Measurements from ENCODE around the gene UGT1A9.

Gene UGT1A9

DNA sequence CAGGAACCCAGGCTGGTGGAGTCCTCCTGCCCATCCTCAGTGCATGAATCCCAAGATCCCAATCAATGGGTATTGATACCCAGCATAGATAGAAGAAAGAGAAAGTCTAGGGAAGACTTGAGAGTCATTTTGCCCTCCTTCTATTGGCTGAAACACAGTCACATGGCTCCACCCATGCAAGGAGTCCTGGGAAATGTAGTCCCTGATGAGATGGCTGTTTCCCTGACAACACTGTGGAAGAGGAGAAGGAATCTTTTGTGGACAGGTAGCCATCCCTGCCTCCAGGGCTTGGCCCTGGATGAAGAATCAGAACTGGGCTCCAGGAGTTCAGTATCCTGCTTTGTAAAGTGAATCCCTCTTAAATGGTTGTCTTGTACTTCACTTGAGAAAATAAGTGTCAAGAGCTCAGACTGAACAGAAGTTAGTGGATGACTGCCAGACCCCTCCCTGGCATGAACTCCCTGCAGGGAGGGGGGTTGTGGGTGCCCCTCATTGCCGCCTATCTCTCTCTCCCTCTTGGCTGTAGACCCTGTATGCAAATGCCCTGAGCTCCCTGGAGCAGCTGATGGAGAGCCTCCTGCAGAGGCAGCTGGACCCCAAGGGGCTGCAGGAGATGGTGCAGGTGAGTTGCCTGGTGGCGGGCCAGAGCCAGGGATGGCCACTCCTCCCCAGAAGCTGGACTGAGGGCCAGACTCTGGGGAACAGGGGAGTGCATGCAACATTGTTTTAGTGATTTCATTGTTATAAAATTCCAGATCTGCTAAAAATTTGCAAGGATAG, 142.5 kb downstream of the UGT1A9 start:
- ATAC-seq (no peak), DNase-seq (no peak)
- Mint-ChIP-seq H3K4me3 (no peak overlapping the region), H3K27ac (no peak overlapping the region), H3K27me3 (peaks cover 10% of the 10 kb centered on the region), H3K4me1 (no peaks in the 10 kb centered on the region), H3K36me3 (ENCODE audit: low read depth) (no peaks in the 10 kb centered on the region), H3K9me3 (no peaks in the 10 kb centered on the region)

DNA sequence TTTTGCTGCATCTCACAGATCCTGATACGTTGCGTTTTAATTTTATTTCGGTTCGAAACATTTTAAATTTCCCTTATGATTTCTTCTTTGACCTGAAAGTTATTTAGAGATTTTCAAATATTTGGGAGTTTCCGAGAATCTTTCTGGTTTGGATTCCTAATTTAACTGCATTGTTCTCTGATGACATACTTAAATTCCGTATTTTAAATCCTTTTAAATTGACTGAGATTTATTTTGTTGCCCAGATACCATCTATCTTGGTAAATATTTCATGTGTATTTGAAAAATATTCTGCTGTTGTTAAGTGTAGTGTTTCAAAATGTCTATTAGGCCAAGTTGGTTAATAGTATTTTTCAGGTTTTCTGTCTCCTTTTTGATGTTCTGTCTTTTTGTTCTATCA, 144.2 kb downstream of the UGT1A9 start:
- DNase-seq, result no peak
- Mint-ChIP-seq H3K27ac (no peak overlapping the region), H3K4me3 (no peak overlapping the region), H3K36me3 (ENCODE audit: low read depth) (no peaks in the 10 kb centered on the region), H3K27me3 (peaks cover 5% of the 10 kb centered on the region), H3K9me3 (no peaks in the 10 kb centered on the region), H3K4me1 (no peaks in the 10 kb centered on the region)
- ATAC-seq, result no peak

DNA sequence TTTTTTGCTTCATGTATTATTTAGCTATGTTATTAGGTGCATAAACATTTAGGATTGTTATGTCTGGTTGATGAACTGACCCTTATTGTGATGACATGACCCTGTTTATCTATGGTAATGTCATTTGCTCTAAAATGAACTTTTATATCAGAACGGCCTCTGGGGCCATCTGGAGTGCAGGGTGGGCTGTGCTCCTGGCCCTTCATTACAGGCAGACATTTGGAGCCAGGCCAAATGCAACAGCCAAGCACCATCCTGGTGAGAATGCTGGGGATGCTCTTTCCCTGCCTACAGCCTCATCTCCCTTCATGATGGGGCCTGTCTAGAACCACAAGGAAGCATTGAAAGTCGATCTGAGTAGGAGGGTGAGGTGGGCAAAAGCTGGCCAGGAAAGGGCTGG, 144.6 kb downstream of the UGT1A9 start:
- Mint-ChIP-seq H3K4me1 (no peaks in the 10 kb centered on the region), H3K9me3 (no peaks in the 10 kb centered on the region), H3K27ac (no peak overlapping the region), H3K36me3 (ENCODE audit: low read depth) (no peaks in the 10 kb centered on the region), H3K4me3 (no peak overlapping the region), H3K27me3 (peaks cover 5% of the 10 kb centered on the region)
- ATAC-seq, result no peak
- DNase-seq, result no peak

DNA sequence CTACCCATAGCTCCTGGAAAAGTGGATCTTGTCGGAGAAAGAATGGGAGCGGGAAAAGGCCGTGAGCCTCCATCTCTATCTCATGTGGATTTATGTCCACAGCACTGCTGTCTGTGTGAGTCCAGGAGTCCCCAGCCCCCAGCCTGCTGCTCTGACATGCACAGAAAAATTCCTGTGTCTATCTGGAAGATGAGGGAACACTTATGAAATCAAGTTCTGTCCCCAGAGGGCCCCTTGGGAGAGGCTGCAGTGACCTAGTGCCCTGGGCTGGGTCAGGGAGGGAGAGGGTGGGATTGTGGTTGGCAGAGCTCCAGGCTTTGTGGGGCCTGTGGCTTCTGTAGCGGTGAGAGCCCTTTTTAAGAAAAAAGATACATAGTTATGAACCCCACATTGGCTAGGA, 145.1 kb downstream of the UGT1A9 start:
- Mint-ChIP-seq H3K9me3 (no peaks in the 10 kb centered on the region), H3K27me3 (peaks cover 5% of the 10 kb centered on the region), H3K27ac (no peak overlapping the region), H3K4me3 (no peak overlapping the region), H3K36me3 (ENCODE audit: low read depth) (no peaks in the 10 kb centered on the region), H3K4me1 (no peaks in the 10 kb centered on the region)
- ATAC-seq (no peak), DNase-seq (no peak)

DNA sequence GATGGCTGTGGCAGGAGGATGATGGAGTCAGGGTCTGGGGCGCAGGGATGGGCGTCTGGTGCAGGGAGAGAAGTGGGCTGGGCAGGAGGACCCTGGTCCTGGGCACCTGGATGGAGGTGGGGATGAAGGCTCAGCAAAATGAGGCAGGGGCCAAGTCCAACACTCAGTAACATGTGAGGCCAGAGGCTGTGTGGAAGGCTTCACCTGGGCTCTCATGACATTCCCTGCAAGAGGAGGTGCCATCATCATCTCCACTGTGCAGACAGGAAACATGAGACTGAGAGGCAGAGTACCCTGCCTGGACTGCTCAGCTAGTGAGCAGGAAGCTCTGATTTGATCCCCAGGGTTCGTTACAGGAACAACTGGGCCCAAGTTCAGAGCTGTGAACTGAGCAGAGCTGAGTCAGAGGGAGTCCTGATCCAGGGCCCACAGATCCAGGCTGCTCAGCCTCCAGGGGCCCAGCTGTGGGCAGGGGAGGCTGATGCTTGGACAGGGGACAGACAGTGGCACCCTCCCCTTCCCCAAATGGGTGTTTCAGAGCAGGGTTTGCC, 145.7 kb downstream of the UGT1A9 start:
- no peak overlapping the region for H3K27ac Mint-ChIP-seq

DNA sequence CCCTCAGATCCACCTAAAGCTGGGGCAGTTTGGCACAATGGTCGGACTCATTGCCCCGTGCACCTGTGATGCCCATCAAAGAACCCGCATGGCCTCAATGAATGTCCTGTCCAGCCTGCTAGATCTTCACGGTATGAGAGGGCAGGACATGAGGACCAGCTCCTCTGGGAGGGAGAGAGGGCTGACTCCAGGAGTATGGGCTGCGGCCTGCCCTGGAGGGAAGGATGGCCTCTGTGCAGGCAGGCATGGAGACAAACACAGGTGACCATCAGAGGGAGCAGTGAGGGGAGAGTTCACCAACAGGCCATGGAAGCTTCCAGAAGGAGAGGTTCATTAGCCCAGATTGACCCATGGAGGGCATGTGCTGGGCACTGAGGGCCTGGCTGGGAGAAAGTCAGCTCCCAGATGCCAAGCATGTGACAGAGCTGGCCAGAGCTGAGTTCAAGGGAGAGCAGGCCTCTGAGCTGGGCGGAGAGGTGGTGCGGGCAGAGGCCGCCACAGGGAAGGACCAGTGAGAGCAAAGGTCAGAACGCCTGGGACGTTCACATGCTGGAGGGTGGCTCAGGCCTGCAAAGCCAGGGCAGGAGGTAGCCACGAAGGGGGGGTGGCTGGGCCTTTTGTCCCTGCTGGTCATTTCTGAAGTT, 146.4 kb downstream of the UGT1A9 start:
- H3K4me1 Mint-ChIP-seq, result no peaks in the 10 kb centered on the region
- H3K27me3 Mint-ChIP-seq, result peaks cover 3% of the 10 kb centered on the region
- no peak overlapping the region for H3K4me3 Mint-ChIP-seq
- H3K27ac Mint-ChIP-seq, result no peak overlapping the region
- ATAC-seq (no peak), DNase-seq (no peak)
- H3K9me3 Mint-ChIP-seq, result no peaks in the 10 kb centered on the region
- H3K36me3 Mint-ChIP-seq (ENCODE audit: low read depth), result no peaks in the 10 kb centered on the region

More for the DNA sequence above, 145.7 kb downstream of the UGT1A9 start:
- DNase-seq (no peak), ATAC-seq (no peak)
- Mint-ChIP-seq H3K4me3 (no peak overlapping the region), H3K4me1 (no peaks in the 10 kb centered on the region), H3K9me3 (no peaks in the 10 kb centered on the region), H3K36me3 (ENCODE audit: low read depth) (no peaks in the 10 kb centered on the region), H3K27me3 (peaks cover 3% of the 10 kb centered on the region)

DNA sequence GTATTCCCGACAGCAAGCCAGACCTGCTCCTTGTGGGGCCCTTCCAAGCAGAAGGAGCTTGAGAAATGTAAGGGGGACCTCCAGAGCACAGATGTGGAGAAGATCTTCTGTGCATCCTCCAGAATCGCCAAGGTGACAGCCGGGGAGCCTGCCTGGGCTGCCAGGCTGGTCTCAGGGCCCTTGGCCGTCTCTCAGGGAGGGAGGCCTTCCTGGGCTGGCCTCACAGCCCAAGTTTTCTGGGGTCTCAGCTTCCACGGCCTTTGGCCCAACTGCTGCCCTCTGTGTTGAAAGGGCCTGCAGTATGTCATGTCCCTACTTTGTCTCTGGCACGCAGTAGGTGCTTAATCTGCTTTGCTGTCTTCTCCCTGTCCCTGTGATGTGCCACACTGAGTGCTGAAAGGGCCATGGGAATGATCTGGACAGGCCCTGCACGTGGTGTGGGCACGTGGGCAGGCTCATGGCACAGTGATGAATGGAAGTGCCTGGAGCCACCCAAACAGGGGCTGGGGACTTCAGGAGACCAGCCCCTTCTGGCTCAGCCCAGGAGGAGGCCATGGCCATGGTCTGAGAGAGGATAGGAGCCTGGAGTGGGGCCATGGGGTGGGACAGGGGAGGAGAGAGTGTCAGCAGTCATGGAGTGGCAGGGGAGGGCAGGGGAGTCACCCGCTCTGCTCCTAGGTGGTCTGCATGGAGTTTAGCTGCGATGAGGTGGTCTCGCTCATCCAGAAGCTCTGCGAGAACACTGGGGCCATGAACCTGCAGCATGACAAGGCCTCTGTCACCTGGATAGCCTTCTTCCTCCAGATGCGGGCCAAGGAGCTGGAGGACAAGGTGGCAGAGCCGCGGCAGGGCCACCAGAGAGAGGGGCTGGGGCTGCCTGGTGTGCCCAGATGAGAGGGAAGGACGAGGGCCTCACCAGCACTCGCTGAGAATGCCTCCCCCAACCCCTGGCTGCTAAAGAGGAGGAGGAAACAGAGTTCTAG, 147.2 kb downstream of the UGT1A9 start:
- no peak overlapping the region for H3K27ac Mint-ChIP-seq
- no peaks in the 10 kb centered on the region for H3K36me3 Mint-ChIP-seq (ENCODE audit: low read depth)
- H3K4me1 Mint-ChIP-seq, result no peaks in the 10 kb centered on the region
- peaks cover 3% of the 10 kb centered on the region for H3K27me3 Mint-ChIP-seq
- H3K9me3 Mint-ChIP-seq, result no peaks in the 10 kb centered on the region
- ATAC-seq (no peak), DNase-seq (no peak)
- H3K4me3 Mint-ChIP-seq, result no peak overlapping the region

DNA sequence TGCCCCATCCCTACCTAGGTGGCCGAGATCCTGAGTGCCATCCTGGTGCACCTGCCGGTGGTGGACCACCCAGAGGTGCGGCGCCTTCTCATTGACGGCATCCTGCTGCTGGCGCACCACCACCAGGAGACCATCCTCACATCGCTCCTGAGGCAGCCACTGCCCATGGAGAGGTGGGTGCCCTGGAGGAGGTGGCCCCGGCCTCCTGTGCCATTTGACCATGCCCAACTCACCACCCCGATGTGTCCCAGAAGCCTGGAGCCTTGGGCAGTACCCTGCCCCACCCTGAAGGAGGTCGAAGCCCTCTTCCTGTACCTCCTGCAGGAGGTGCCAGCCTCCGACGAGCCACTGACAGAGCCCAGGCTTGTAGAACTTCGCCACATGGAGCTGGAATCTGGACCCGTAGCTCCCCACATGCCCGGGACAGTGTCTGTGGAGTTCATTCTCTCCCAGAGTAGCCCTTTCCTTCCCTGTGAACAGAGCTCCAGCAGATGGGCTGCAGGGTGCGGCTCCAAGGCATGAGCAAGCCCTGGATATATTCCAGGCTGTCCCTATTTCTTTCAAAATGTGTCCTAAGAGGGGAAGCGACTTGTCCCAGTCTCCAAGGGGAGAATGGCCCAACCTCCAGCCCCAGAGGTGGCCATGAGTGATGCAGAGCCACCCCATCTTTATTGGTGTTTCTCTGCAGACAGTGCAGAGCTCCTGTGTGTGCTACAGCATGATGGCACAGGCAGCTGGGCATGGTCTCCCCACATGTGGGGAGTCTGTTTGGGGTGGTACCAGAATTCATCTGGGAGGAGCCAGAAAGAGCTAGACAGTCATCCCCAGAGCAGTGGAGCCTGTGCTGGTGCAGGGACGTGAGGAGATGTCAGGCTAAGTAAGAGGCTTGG, 148.4 kb downstream of the UGT1A9 start:
- ATAC-seq (no peak), DNase-seq (no peak)
- no peaks in the 10 kb centered on the region for H3K4me1 Mint-ChIP-seq
- peaks cover 3% of the 10 kb centered on the region for H3K27me3 Mint-ChIP-seq
- no peak overlapping the region for H3K4me3 Mint-ChIP-seq
- H3K9me3 Mint-ChIP-seq, result no peaks in the 10 kb centered on the region
- no peak overlapping the region for H3K27ac Mint-ChIP-seq
- H3K36me3 Mint-ChIP-seq (ENCODE audit: low read depth), result no peaks in the 10 kb centered on the region

DNA sequence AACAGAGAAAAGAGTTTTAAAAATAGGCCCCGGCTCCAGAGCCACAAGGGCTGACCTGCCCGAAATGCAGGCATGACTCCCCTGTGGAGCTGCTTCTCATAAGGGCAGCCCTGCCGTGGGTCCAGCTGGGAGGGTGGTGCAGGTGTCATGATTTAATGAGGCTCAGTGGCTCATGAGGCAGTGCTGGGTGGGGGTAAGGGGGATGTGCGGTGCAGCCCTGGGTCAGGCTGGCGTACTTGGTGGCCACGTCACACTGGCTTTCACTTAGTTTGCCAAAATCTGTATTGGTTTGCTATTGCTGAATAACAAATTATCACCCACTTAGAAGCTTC, 149.0 kb downstream of the UGT1A9 start:
- Mint-ChIP-seq H3K36me3 (ENCODE audit: low read depth) (no peaks in the 10 kb centered on the region), H3K4me3 (no peak overlapping the region), H3K27me3 (peaks cover 5% of the 10 kb centered on the region), H3K9me3 (no peaks in the 10 kb centered on the region), H3K27ac (no peak overlapping the region), H3K4me1 (no peaks in the 10 kb centered on the region)
- DNase-seq (no peak), ATAC-seq (no peak)

DNA sequence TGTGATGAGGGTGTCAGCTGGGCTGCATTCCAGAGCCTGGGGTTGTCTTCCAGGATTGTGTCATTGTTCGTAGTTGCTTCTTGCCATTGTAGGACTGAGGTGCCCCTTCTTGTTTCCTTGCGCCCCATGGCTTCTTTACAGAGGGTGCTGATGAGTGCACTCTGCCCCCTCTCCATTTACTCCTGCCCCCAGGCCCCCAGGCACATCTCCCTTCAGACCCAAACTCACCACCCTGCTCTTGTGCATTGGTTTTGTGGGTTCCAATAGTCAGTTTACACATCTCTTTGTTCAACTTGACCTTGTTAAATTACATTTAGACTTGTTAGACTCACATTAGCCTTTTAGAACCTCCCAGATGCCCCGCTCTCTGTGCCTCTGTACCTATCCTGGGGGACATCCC, 149.5 kb downstream of the UGT1A9 start:
- Mint-ChIP-seq H3K27me3 (peaks cover 7% of the 10 kb centered on the region), H3K4me3 (no peak overlapping the region), H3K9me3 (no peaks in the 10 kb centered on the region), H3K27ac (no peak overlapping the region), H3K36me3 (ENCODE audit: low read depth) (no peaks in the 10 kb centered on the region), H3K4me1 (no peaks in the 10 kb centered on the region)
- no peak for DNase-seq
- ATAC-seq, result no peak

DNA sequence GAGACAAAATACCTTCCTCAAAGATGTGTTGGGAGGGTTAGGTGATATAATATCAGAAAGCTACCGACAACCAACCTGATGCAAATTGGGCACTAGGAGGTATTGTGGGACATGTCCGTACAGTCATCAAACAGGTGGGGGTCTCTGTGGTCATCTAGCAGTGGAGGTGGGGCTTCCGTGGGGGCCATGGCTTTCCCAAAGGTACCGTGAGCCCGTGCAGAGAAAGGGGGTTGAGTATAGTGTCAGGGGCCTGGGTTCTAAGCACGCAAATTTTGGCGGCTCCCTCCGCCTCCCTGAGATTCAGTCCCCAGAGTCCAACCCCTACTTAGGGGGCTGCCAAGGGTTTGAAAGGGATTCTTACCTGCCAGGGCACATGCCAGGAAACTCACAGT, 150.0 kb downstream of the UGT1A9 start:
- Mint-ChIP-seq H3K36me3 (ENCODE audit: low read depth) (no peaks in the 10 kb centered on the region), H3K4me1 (no peaks in the 10 kb centered on the region), H3K27me3 (peaks cover 8% of the 10 kb centered on the region), H3K9me3 (no peaks in the 10 kb centered on the region), H3K4me3 (no peak overlapping the region), H3K27ac (no peak overlapping the region)
- no peak for DNase-seq
- ATAC-seq, result no peak

DNA sequence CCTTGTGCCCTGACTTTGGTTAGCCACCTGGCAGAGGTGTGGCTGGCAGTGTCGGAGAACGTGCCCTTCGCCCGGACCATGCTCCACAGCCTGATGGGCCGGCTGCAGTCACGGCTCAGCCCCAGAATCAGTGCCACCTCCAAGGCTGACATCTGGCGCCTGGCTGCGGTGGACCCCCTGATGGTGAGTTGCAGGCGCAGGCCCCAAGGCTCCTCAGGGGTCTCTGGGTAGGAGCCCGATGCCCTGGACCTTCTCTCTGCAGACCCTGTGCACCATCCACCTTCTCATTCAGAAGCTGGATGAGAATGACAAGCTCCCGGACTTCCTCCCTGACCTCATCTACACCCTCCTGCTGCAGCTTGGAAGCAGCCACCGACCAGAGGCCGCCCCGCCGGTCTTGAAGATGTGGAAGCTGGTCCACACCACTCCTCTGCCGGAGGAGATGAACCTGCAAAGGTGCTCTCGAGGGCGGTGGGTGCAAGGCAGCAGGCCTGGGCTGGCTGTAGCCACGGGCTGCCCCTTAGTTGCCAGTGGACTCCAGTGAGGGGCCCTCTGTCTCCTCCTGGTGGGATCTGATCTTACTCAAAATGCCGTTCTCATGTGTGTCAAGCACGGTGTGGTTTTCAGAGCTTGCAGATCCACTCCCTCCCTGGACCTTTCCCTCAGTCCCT, 150.5 kb downstream of the UGT1A9 start:
- no peaks in the 10 kb centered on the region for H3K9me3 Mint-ChIP-seq
- H3K4me1 Mint-ChIP-seq, result no peaks in the 10 kb centered on the region
- H3K27me3 Mint-ChIP-seq, result peaks cover 8% of the 10 kb centered on the region
- ATAC-seq, result no peak
- no peak for DNase-seq
- no peak overlapping the region for H3K4me3 Mint-ChIP-seq
- H3K27ac Mint-ChIP-seq, result no peak overlapping the region
- no peaks in the 10 kb centered on the region for H3K36me3 Mint-ChIP-seq (ENCODE audit: low read depth)
